Loucy (cell line): ENCODE results near the gene GPX3.

Experiments used
- H2AFZ ChIP-seq: fragments of 200-600 bp; sonication (generic); 2 replicates; pipeline ENCODE4 v1.6.0; 2016; ENCODE audit warnings: antibody characterized with exemption, mild to moderate bottlenecking, low read length, moderate library complexity
- H3F3A ChIP-seq: fragments of 200-600 bp; 2 replicates; pipeline ENCODE4 v1.6.0; 2016; ENCODE audit warnings: antibody characterized with exemption, low read depth, mild to moderate bottlenecking
- H3K27me3 ChIP-seq: fragments of 200-600 bp; sonication (generic); 2 replicates; pipeline ENCODE4 v1.6.1; 2014; ENCODE audit warnings: low read length, mild to moderate bottlenecking; ENCODE audit not compliant: insufficient read depth, poor library complexity, severe bottlenecking
- H3K36me3 ChIP-seq: fragments of 200-600 bp; sonication (generic); 2 replicates; pipeline ENCODE4 v1.6.1; 2016; ENCODE audit warnings: low read length; ENCODE audit not compliant: insufficient read depth
- H3K4me1 ChIP-seq: fragments of 200-600 bp; sonication (generic); 2 replicates; pipeline ENCODE4 v1.5.1; 2014; ENCODE audit warnings: low read length, mild to moderate bottlenecking; ENCODE audit not compliant: insufficient read depth, poor library complexity, severe bottlenecking
- H3K4me2 ChIP-seq: fragments of 200-600 bp; sonication (generic); 2 replicates; pipeline ENCODE4 v1.6.0; 2014; ENCODE audit warnings: antibody characterized with exemption, low read length, low read depth, mild to moderate bottlenecking; ENCODE audit not compliant: poor library complexity, severe bottlenecking
- H3K4me3 ChIP-seq: fragments of 200-600 bp; sonication (generic); 2 replicates; pipeline ENCODE4 v1.5.1; 2014; ENCODE audit warnings: low read length, mild to moderate bottlenecking, mixed read lengths; ENCODE audit not compliant: poor library complexity, severe bottlenecking
- H3K79me2 ChIP-seq: fragments of 200-600 bp; sonication (generic); 2 replicates; pipeline ENCODE4 v1.6.1; 2014; ENCODE audit warnings: low read length; ENCODE audit not compliant: insufficient read depth
- H3K9ac ChIP-seq: fragments of 200-600 bp; sonication (generic); 2 replicates; pipeline ENCODE4 v1.6.0; 2014; ENCODE audit warnings: mild to moderate bottlenecking, low read depth, low read length, moderate library complexity; ENCODE audit not compliant: poor library complexity, severe bottlenecking
- H3K9me2 ChIP-seq: fragments of 200-600 bp; sonication (generic); replicated peaks from 2 replicates; pipeline ENCODE4 v1.6.1; 2016; ENCODE audit warnings: low read depth, low read length, mixed read lengths
- H3K9me3 ChIP-seq: fragments of 200-600 bp; sonication (generic); 2 replicates; pipeline ENCODE4 v1.6.1; 2014; ENCODE audit warnings: mild to moderate bottlenecking, antibody characterized with exemption, low read length, low read depth; ENCODE audit not compliant: insufficient read depth
- H4K20me1 ChIP-seq: fragments of 200-600 bp; sonication (generic); 2 replicates; pipeline ENCODE4 v1.6.0; 2014; ENCODE audit warnings: antibody characterized with exemption, low read length, mild to moderate bottlenecking; ENCODE audit not compliant: insufficient read depth, poor library complexity, severe bottlenecking
- EZH2phosphoT487 ChIP-seq: fragments of 200-600 bp; IDR thresholded peaks from 2 replicates; pipeline ENCODE4 v1.6.1; 2018; ENCODE audit warnings: antibody characterized with exemption, mild to moderate bottlenecking, moderate library complexity, borderline replicate concordance
- TF ChIP-seq, protein P1 (sequence below): fragments of 200-600 bp; sonication (generic); conservative IDR thresholded peaks from 2 replicates; pipeline ENCODE4 v1.5.1; 2014; ENCODE audit warnings: mild to moderate bottlenecking, antibody characterized with exemption, low read length

Gene GPX3

DNA sequence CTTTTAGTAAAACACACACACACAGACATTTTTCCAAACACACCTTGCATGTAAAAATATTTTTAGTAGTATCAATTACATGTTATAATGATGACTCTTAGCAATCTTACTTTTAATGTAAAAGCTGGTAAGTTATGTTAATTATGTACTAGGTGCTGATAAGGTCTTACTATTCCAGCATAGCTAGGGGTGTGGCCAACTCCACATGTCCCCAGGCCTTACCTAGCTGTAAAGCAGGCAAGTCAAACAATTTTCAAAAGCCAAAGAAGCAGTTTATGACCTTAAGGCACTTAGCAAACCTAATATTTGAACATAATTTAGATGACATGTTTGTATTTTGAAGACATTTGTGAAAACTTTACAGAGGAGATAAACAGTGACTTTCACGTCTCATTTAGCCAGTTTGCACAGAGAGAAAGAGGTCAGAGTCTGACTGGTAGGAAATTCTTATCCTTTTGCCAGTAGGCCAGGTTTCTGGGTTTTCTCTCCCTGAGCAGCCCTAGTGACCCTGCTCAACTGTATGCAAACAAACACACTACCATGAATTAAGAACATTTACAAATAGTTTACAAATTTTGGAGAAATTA lies 26.5 kb upstream of the GPX3 start:
- H3K27me3 ChIP-seq: no peaks in the 10 kb centered on the region
- no peak overlapping the region for H3K4me3 ChIP-seq
- H3K9ac ChIP-seq: no peak overlapping the region
- H3K36me3 ChIP-seq: no peaks in the 10 kb centered on the region
- H3K79me2 ChIP-seq: no peaks in the 10 kb centered on the region
- no peaks in the 10 kb centered on the region for H3K9me3 ChIP-seq
- no peaks in the 10 kb centered on the region for H3K4me1 ChIP-seq
- TF ChIP-seq, protein P1, sequence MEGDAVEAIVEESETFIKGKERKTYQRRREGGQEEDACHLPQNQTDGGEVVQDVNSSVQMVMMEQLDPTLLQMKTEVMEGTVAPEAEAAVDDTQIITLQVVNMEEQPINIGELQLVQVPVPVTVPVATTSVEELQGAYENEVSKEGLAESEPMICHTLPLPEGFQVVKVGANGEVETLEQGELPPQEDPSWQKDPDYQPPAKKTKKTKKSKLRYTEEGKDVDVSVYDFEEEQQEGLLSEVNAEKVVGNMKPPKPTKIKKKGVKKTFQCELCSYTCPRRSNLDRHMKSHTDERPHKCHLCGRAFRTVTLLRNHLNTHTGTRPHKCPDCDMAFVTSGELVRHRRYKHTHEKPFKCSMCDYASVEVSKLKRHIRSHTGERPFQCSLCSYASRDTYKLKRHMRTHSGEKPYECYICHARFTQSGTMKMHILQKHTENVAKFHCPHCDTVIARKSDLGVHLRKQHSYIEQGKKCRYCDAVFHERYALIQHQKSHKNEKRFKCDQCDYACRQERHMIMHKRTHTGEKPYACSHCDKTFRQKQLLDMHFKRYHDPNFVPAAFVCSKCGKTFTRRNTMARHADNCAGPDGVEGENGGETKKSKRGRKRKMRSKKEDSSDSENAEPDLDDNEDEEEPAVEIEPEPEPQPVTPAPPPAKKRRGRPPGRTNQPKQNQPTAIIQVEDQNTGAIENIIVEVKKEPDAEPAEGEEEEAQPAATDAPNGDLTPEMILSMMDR: no peak
- no peak for TF ChIP-seq EZH2phosphoT487
- no peaks in the 10 kb centered on the region for H4K20me1 ChIP-seq
- H3F3A ChIP-seq: no peaks in the 10 kb centered on the region
- H2AFZ ChIP-seq: no peak overlapping the region
- H3K9me2 ChIP-seq: no peaks in the 10 kb centered on the region
- H3K4me2 ChIP-seq: no peak overlapping the region

DNA sequence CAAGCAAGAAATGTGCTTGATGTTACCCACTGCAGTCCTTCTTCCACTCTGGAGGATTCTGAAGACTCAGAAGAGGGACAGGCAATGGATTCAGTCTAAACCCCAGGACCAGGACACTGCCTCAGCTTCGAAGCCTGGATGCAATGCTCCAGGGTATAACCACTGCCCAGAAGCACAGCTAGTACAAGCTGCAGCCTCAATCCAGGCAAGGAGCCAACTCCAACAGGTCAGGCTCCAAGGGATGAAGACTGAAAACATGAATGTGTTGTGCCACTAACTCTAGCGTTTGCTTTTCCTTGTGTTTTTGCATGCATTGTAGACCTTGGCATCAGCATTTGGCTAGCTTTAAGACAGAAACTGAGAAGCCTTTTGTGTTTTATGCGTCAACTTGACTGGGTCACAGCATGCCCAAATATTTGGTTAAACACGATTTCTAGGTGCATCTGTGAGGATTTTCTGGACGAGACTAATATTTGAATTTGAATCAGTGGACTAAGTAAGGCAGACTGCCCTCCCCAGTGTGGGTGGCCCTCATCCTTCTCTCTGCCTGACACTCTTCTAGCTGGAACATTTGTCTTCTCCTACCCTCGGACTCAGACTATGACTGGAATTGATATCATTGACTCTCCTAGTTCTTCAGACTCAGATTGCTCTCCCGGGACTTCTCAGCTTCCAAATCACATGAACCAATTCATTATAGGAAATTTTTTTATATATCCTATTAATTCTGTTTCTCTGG lies 20.5 kb upstream of the GPX3 start:
- H3K27me3 ChIP-seq: peaks cover 7% of the 10 kb centered on the region
- no peaks in the 10 kb centered on the region for H3K79me2 ChIP-seq
- TF ChIP-seq, protein P1: no peak
- no peaks in the 10 kb centered on the region for H3K9me2 ChIP-seq
- H4K20me1 ChIP-seq: no peaks in the 10 kb centered on the region
- H3K36me3 ChIP-seq: no peaks in the 10 kb centered on the region
- no peak overlapping the region for H3K4me3 ChIP-seq
- H3K4me1 ChIP-seq: no peaks in the 10 kb centered on the region
- H3K4me2 ChIP-seq: no peak overlapping the region
- no peaks in the 10 kb centered on the region for H3F3A ChIP-seq
- H2AFZ ChIP-seq: no peak overlapping the region
- H3K9me3 ChIP-seq: no peaks in the 10 kb centered on the region
- H3K9ac ChIP-seq: no peak overlapping the region

DNA sequence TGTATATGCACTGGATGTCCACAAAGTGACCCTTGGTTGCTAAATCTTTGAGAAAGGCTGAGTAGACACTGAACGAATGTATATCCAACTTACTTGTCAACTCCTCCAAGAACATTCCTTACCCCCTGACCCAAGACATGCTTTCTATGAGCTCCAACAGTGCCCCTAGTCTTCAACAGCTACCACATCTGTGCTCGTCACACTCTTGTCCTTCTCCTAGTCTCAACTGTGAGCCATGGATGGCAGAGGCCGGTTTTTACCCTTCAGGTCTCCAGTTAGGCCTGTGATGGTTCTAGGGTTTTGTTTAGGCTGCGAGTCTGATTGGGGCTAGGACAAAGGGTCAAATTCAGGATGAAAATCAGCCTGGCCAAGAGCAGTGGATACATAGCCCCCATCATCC lies 19.0 kb upstream of the GPX3 start:
- H3K4me1 ChIP-seq: no peaks in the 10 kb centered on the region
- H3K9me2 ChIP-seq: no peaks in the 10 kb centered on the region
- H3K4me3 ChIP-seq: no peak overlapping the region
- no peak overlapping the region for H2AFZ ChIP-seq
- H4K20me1 ChIP-seq: no peaks in the 10 kb centered on the region
- H3K9me3 ChIP-seq: no peaks in the 10 kb centered on the region
- no peak overlapping the region for H3K4me2 ChIP-seq
- H3K79me2 ChIP-seq: no peaks in the 10 kb centered on the region
- no peaks in the 10 kb centered on the region for H3F3A ChIP-seq
- H3K9ac ChIP-seq: no peak overlapping the region
- no peak for TF ChIP-seq EZH2phosphoT487
- TF ChIP-seq, protein P1: no peak
- peaks cover 7% of the 10 kb centered on the region for H3K27me3 ChIP-seq
- no peaks in the 10 kb centered on the region for H3K36me3 ChIP-seq
